ENCODE measurements around the gene LRRIQ3. TPM values are rescaled to one million over a fixed set of nuclear protein-coding genes. Genes with fewer than 3 reads are reported as not detected.
"Not testable (repeated sequence)": the region's sequence is repeated elsewhere in the genome, so short reads cannot be mapped to it uniquely, and the experiment has no call there.

LRRIQ3 gene
- total and polyA plus RNA-seq, 4 donors: 0.37 to 1.6 (median 1.0) TPM

- no peak for TF ChIP-seq MAX (IDR thresholded peaks at IDR 0.05)
- no peak for TF ChIP-seq GABPA (IDR thresholded peaks at IDR 0.05 in 1 of 2, conservative IDR thresholded peaks at IDR 0.05 in 1 of 2)
These were observed 52.9 kb downstream of the LRRIQ3 start (continued) for GRCh38 chr1:74145086-74145485.

- not testable (repeated sequence) for DNase-seq (ENCODE audit: low spot score); H3K4me1 ChIP-seq (ENCODE audit: control insufficient read depth in 4 of 4, insufficient read depth in 4 of 4, low read length in 3 of 4); H3K9me3 ChIP-seq (ENCODE audit: control insufficient read depth in 4 of 4, low read length in 3 of 4); H3K4me3 ChIP-seq (ENCODE audit: low read depth in 1 of 3, low read length in 3 of 3); H3K27ac ChIP-seq (ENCODE audit: low read depth in 1 of 2, low read length in 2 of 2); H3K9ac ChIP-seq (ENCODE audit: low read depth in 1 of 2, low read length in 2 of 2); H3K27me3 ChIP-seq (ENCODE audit: control insufficient read depth in 4 of 4, insufficient read depth in 4 of 4, low read length in 3 of 4); H3K36me3 ChIP-seq (ENCODE audit: control insufficient read depth in 4 of 4, insufficient read depth in 3 of 4, low read depth in 1 of 4, low read length in 3 of 4)
- WGBS: 92% methylated on average over 4 of the region's 4 CpGs
These were observed 80.6 kb downstream of the LRRIQ3 start for GRCh38 chr1:74117370-74117769.

- 64% methylated on average over 3 of the region's 3 CpGs for WGBS
- Histone ChIP-seq H3K9ac (ENCODE audit: low read depth in 1 of 2, low read length in 2 of 2) (no peak overlapping the region), H3K27me3 (ENCODE audit: control insufficient read depth in 4 of 4, insufficient read depth in 4 of 4, low read length in 3 of 4) (no peaks in the 10 kb centered on the region), H3K9me3 (ENCODE audit: control insufficient read depth in 4 of 4, low read length in 3 of 4) (no peaks in the 10 kb centered on the region), H3K27ac (ENCODE audit: low read depth in 1 of 2, low read length in 2 of 2) (no peak overlapping the region), H3K4me3 (ENCODE audit: low read depth in 1 of 3, low read length in 3 of 3) (no peak overlapping the region), H3K36me3 (ENCODE audit: control insufficient read depth in 4 of 4, insufficient read depth in 3 of 4, low read depth in 1 of 4, low read length in 3 of 4) (no peaks in the 10 kb centered on the region), H3K4me1 (ENCODE audit: control insufficient read depth in 4 of 4, insufficient read depth in 4 of 4, low read length in 3 of 4) (no peaks in the 10 kb centered on the region)
- TF ChIP-seq MAX (IDR thresholded peaks at IDR 0.05) (no peak), FOXA1 (IDR thresholded peaks at IDR 0.05) (no peak), ATF3 (IDR thresholded peaks at IDR 0.05) (no peak), EGR1 (IDR thresholded peaks at IDR 0.05; ENCODE audit: low read depth in 2 of 2) (no peak), NR2F2 (IDR thresholded peaks at IDR 0.05) (no peak), SP1 (IDR thresholded peaks at IDR 0.05) (no peak), HNF4G (IDR thresholded peaks at IDR 0.05) (no peak), ZBTB33 (IDR thresholded peaks at IDR 0.05) (no peak), TAF1 (conservative IDR thresholded peaks at IDR 0.05) (no peak)
- DNase-seq (ENCODE audit: low spot score): no peak
These were observed 84.6 kb downstream of the LRRIQ3 start for GRCh38 chr1:74113333-74113732.

GRCh38 chr1:74107394-74107793 lies 90.6 kb downstream of the LRRIQ3 start:
- Histone ChIP-seq H3K4me3 (ENCODE audit: low read depth in 1 of 3, low read length in 3 of 3) (no peak overlapping the region), H3K36me3 (ENCODE audit: control insufficient read depth in 4 of 4, insufficient read depth in 3 of 4, low read depth in 1 of 4, low read length in 3 of 4) (no peaks in the 10 kb centered on the region), H3K27ac (ENCODE audit: low read depth in 1 of 2, low read length in 2 of 2) (no peak overlapping the region), H3K27me3 (ENCODE audit: control insufficient read depth in 4 of 4, insufficient read depth in 4 of 4, low read length in 3 of 4) (no peaks in the 10 kb centered on the region), H3K9me3 (ENCODE audit: control insufficient read depth in 4 of 4, low read length in 3 of 4) (no peaks in the 10 kb centered on the region), H3K4me1 (ENCODE audit: control insufficient read depth in 4 of 4, insufficient read depth in 4 of 4, low read length in 3 of 4) (no peaks in the 10 kb centered on the region), H3K9ac (ENCODE audit: low read depth in 1 of 2, low read length in 2 of 2) (no peak overlapping the region)
- DNase-seq (ENCODE audit: low spot score): no peak
- TF ChIP-seq ZBTB33 (IDR thresholded peaks at IDR 0.05): no peak
- no peak for TF ChIP-seq YY1 (IDR thresholded peaks at IDR 0.05)
